Measurements from ENCODE around the gene CLDN25. TPM values are rescaled to one million over a fixed set of nuclear protein-coding genes. Genes with fewer than 3 reads are reported as not detected.

Gene CLDN25
- total RNA-seq (2021): not detected in 2 replicates
- long read RNA-seq: 0 reads

- Histone ChIP-seq H4K20me1 (ENCODE audit: control insufficient read depth, insufficient read depth, insufficient read length) (no peaks in the 10 kb centered on the region), H2AK5ac (ENCODE audit: insufficient read length, low read length) (no peak within 1 kb of the TSS), H2BK120ac (ENCODE audit: low read depth, low read length, poor library complexity, severe bottlenecking) (no peak within 1 kb of the TSS), H3K27me3 (ENCODE audit: insufficient read depth, low read length) (no peaks in the 10 kb centered on the region), H4K91ac (ENCODE audit: insufficient read length, low read depth, low read length) (no peak within 1 kb of the TSS), H2BK12ac (ENCODE audit: insufficient read length, low read depth, low read length) (no peak within 1 kb of the TSS), H3K23me2 (ENCODE audit: insufficient read length, low read depth, low read length, poor library complexity, severe bottlenecking) (no peaks in the 10 kb centered on the region), H3K18ac (ENCODE audit: insufficient read length, low read depth, low read length) (no peak within 1 kb of the TSS), H3K14ac (ENCODE audit: insufficient read depth, low read length) (no peak within 1 kb of the TSS), H4K5ac (ENCODE audit: insufficient read length, low read depth, low read length) (no peak within 1 kb of the TSS), H3K9me3 (ENCODE audit: control insufficient read depth, low read depth, low read length) (no peaks in the 10 kb centered on the region), H3K79me1 (ENCODE audit: insufficient read depth, low read depth, low read length, poor library complexity, severe bottlenecking) (no peaks in the 10 kb centered on the region), H2BK15ac (ENCODE audit: low read depth, low read length) (no peak within 1 kb of the TSS), H3K4me2 (ENCODE audit: insufficient read depth, insufficient read length, low read length) (no peak within 1 kb of the TSS), H2AFZ (ENCODE audit: low read length) (no peak within 1 kb of the TSS), H2BK20ac (ENCODE audit: low read depth, low read length, poor library complexity, severe bottlenecking) (no peak within 1 kb of the TSS), H3K4ac (ENCODE audit: low read depth, low read length) (no peak within 1 kb of the TSS), H4K8ac (replicated peaks; ENCODE audit: insufficient read length, low read depth, low read length) (no peak within 1 kb of the TSS), H3K4me1 (ENCODE audit: insufficient read depth, low read length) (no peaks in the 10 kb centered on the region), H3T11ph (ENCODE audit: low read length) (no peak within 1 kb of the TSS), H3K56ac (ENCODE audit: insufficient read length, low read depth, low read length) (no peak within 1 kb of the TSS), H3K9ac (ENCODE audit: extremely low read depth, insufficient read length, low read length) (no peak within 1 kb of the TSS), H3K79me2 (ENCODE audit: insufficient read depth, low read length) (no peaks in the 10 kb centered on the region), H2BK5ac (ENCODE audit: insufficient read length, low read length) (no peak within 1 kb of the TSS), H3K23ac (ENCODE audit: insufficient read length, low read depth, low read length) (no peak within 1 kb of the TSS), H3K27ac (ENCODE audit: insufficient read length, low read depth, low read length) (no peak within 1 kb of the TSS)
- Mint-ChIP-seq H3K4me3 (no peak within 1 kb of the TSS; a peak in 1 of 5 replicates), H3K27me3 (ENCODE audit: low read depth) (peaks cover 21% of the 10 kb centered on the region), H3K4me1 (no peaks in the 10 kb centered on the region), H3K36me3 (ENCODE audit: insufficient read depth in 1 of 3, low read depth in 3 of 3) (no peaks in the 10 kb centered on the region), H3K27ac (no peak within 1 kb of the TSS; a peak in 1 of 7 replicates), H3K9me3 (no peaks in the 10 kb centered on the region)
- no peak for TF ChIP-seq CTCF (conservative IDR thresholded peaks at IDR 0.05)
- WGBS (ENCODE audit: extremely low coverage, insufficient read length, low lambda C conversion rate): no CpG with 5 or more reads among the region's 4 CpGs
- no peak for DNase-seq
Observed at GRCh38 chr11:113779496-113779895, at the start of gene CLDN25. CLDN25 (plus strand) TSS chr11:113779796; CDS start chr11:113779796, 0 bp downstream.
